Lower leg skin (tissue), 3 donors: ENCODE results near the gene BEST3.

Source experiments
- CTCF ChIP-seq, 3 donors: fragments of 450-650 bp; IDR thresholded peaks; one replicate each; pipeline ENCODE4 v1.5.1; 2016; ENCODE audit warnings: antibody characterized with exemption in 3 of 3, mild to moderate bottlenecking in 3 of 3, moderate library complexity in 2 of 3
- POLR2A ChIP-seq, 2 donors: fragments of 450-650 bp; IDR thresholded peaks; one replicate each; pipeline ENCODE4 v1.6.1; 2016 to 2017; ENCODE audit warnings: antibody characterized with exemption in 2 of 2, mild to moderate bottlenecking in 1 of 2, moderate library complexity in 1 of 2

- TF ChIP-seq CTCF (IDR thresholded peaks at IDR 0.05) = no peak
- TF ChIP-seq POLR2A (IDR thresholded peaks at IDR 0.05) = no peak
Measured at GRCh38 chr12:69701826-69702225, 2.7 kb upstream of the BEST3 start.
